ENCODE results near the gene ARID3B.

DNA sequence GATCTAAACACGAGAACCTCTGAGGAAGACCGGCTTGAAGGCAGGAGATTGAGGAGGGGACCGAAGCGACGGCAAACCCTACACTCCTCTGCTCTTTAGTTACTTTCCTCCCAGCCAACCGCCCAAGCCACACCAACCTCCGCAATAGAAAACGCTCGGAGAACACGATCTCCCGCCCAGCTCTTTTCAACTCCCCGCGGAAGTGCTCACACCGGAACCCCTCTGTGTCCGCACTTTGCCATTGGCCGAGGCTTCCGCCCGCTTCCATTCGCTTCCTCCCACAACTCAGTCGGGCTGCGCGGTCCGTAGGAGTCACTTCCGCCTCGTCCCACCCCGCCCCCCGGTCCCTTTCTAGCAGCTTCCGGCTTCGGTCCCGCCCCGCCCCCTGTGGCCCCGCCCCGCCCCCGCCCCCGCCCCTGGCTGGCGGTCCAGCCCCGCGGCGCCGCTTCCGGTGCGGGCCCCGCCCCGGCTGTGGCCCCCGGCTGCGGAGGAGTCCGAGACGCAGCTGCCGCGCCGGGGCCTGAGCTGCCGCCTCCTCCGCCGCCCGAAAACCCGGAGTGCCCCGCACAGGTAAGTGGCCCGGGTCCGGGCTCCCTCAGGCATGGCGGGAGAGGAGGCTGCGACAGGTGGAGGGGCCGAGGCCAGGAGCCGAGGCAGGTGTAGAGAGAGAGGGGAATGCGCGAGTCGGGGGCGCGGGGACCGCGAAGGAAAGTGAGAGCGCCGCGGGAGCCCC, at the start of gene ARID3B:
- TF ChIP-seq, protein P1, sequence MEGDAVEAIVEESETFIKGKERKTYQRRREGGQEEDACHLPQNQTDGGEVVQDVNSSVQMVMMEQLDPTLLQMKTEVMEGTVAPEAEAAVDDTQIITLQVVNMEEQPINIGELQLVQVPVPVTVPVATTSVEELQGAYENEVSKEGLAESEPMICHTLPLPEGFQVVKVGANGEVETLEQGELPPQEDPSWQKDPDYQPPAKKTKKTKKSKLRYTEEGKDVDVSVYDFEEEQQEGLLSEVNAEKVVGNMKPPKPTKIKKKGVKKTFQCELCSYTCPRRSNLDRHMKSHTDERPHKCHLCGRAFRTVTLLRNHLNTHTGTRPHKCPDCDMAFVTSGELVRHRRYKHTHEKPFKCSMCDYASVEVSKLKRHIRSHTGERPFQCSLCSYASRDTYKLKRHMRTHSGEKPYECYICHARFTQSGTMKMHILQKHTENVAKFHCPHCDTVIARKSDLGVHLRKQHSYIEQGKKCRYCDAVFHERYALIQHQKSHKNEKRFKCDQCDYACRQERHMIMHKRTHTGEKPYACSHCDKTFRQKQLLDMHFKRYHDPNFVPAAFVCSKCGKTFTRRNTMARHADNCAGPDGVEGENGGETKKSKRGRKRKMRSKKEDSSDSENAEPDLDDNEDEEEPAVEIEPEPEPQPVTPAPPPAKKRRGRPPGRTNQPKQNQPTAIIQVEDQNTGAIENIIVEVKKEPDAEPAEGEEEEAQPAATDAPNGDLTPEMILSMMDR (IDR thresholded peaks at IDR 0.05; ENCODE audit: poor library complexity), result no peak
- TF ChIP-seq EZH2 (IDR thresholded peaks at IDR 0.05; ENCODE audit: borderline replicate concordance), result no peak
